ENCODE results near the gene TPST2. TPM values are rescaled to one million over a fixed set of nuclear protein-coding genes. Genes with fewer than 3 reads are reported as not detected.
A peak's percentile ranks its signal among the peaks of the same experiment; 100 is the strongest.

TPST2 gene
- total RNA-seq, 1 donor from 2014 or later = 63.1 TPM

DNA sequence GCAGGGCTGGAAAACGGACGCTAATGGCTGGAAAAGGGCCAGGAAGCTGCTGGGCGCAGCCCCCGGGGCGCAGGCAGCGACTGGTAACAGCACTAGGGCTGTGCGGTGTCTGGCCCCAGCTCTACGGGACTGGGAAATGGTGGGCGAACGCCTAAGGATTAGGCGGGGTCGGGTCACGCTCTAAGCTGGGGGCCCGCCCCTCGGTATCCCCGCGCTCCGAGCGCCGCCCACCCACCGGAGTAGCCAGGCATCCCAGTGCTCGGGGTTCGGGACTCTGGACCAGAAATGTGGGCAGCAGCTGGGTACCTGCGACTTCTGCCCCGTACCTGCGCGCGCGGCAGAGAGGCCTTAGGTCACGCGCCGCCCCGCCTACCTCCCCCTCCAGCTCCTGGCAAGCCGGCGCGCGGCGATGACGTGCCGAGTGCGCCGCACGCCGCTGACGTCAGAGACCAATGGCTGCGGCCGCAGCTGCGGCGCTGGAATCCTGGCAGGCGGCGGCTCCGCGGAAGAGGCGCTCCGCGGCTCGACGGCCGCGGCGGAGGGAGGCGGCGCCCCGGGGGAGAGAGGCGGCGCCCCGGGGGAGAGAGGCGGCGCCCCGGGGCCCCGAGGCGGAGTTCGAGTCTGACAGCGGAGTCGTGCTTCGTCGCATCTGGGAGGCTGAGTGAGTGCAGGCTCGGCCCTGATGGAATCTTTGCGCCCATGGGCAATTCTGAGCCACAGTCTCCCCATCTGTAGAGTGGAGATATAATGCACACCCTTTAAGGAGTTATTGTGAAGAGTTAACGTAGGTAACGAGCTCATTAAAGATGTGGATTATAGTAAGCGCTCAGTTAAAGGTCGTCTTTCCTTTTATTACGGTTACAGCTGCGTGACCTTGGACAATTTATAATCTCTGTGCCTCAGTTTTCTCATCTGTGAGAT is 106.2 kb downstream of the TPST2 start, which contains the start of the genes HPS4 and SRRD:
Gene HPS4, minus strand, starts transcription at position 345 of the 921 bp plus-strand sequence. CDS start 2,021 bp downstream, outside the sequence.
Gene SRRD, plus strand, starts transcription at position 439 of the 921 bp plus-strand sequence. Its CDS starts 14 bp downstream, at position 453.
- H3K27ac ChIP-seq = peak within 1 kb of the TSS; percentile 99
- H3K36me3 ChIP-seq = peaks cover 24% of the 10 kb centered on the region
- DNase-seq = peak; percentile 94
- TF ChIP-seq, protein P1, sequence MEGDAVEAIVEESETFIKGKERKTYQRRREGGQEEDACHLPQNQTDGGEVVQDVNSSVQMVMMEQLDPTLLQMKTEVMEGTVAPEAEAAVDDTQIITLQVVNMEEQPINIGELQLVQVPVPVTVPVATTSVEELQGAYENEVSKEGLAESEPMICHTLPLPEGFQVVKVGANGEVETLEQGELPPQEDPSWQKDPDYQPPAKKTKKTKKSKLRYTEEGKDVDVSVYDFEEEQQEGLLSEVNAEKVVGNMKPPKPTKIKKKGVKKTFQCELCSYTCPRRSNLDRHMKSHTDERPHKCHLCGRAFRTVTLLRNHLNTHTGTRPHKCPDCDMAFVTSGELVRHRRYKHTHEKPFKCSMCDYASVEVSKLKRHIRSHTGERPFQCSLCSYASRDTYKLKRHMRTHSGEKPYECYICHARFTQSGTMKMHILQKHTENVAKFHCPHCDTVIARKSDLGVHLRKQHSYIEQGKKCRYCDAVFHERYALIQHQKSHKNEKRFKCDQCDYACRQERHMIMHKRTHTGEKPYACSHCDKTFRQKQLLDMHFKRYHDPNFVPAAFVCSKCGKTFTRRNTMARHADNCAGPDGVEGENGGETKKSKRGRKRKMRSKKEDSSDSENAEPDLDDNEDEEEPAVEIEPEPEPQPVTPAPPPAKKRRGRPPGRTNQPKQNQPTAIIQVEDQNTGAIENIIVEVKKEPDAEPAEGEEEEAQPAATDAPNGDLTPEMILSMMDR (IDR thresholded peaks at IDR 0.05) = no peak
- ATAC-seq = peak; percentile 97
- H3K9me3 ChIP-seq = no peaks in the 10 kb centered on the region
- H3K4me1 ChIP-seq = peaks cover 67% of the 10 kb centered on the region
- peak within 1 kb of the TSS; percentile 100 for H3K4me3 ChIP-seq
- intact Hi-C loops (cut with DNase I) = no loop called here
- H3K27me3 ChIP-seq (ENCODE audit: low read depth) = no peaks in the 10 kb centered on the region

DNA sequence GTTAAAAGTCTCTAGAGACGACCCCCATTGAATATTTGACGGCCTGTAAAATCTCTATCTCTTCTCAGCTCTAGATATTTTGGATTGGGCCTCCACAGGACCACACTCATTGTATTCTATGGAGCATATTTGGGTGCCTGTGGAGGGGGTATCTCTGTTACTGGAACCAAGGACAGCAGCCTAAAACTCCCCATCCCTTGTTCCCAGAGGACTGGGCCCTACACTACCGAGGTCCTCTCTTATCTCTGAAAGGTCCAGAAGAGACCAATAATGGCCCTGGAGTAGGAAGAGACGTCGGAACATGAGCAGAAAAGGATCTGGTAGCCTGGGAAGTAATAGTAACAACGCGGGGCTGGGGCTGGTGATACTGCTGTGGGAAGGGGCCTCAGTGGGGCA is 106.9 kb downstream of the TPST2 start:
- no peak for DNase-seq
- intact Hi-C loops (cut with DNase I) = no loop called here
- Histone ChIP-seq H3K27me3 (ENCODE audit: low read depth) (no peaks in the 10 kb centered on the region), H3K36me3 (peaks cover 18% of the 10 kb centered on the region), H3K9me3 (no peaks in the 10 kb centered on the region), H3K27ac (peak overlapping the region; percentile 99), H3K4me1 (peaks cover 68% of the 10 kb centered on the region), H3K4me3 (peak overlapping the region; percentile 100)
- TF ChIP-seq, protein P1 (IDR thresholded peaks at IDR 0.05) = no peak
- peak in 1 of 2 donors; percentile 19 for ATAC-seq

DNA sequence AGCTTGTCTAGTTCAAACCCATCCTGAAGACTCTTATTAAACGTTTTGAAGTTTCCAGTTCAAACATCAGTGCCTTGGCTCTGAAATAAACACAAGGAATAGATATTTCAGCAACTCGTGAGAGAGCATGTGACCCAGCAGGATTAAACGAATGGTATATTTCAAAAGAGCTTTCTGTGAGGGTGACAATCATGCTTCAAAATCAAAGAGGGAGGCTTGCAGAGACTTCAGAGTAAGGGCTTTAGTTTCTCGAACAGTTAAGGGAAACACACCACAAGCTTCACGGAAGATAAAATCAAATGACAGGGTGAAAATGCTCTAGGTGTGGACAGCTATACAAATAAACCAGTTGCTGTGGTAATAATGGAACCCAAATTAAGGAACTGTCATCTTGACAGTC is 107.8 kb downstream of the TPST2 start:
- peaks cover 18% of the 10 kb centered on the region for H3K36me3 ChIP-seq
- H3K27ac ChIP-seq = peak overlapping the region; percentile 22
- no peak for ATAC-seq
- H3K4me1 ChIP-seq = peaks cover 68% of the 10 kb centered on the region
- peak overlapping the region; percentile 100 for H3K4me3 ChIP-seq
- DNase-seq = no peak
- no peaks in the 10 kb centered on the region for H3K27me3 ChIP-seq (ENCODE audit: low read depth)
- intact Hi-C loops (cut with DNase I) = no loop called here
- no peaks in the 10 kb centered on the region for H3K9me3 ChIP-seq
- TF ChIP-seq, protein P1 (IDR thresholded peaks at IDR 0.05) = no peak

DNA sequence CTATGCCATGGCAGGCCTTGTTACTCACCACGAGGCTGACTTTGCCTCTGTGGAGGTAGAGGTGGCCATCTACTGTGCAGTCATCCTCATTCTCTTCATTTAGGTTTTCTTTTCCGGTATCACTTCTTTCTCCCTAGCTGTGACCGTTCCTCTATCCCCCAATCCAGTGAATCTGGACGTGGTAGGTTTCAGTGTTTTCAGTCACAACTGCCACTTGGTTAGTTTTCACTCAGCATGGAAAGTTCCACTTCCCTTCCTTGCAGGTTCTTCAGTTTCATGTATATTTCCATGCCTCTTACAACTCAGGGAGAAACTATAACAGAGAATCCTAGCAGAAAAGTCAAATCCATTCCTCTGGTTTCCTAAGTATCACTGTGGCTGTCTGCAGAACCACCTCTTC is 108.2 kb downstream of the TPST2 start:
- intact Hi-C loops (cut with DNase I) = no loop called here

DNA sequence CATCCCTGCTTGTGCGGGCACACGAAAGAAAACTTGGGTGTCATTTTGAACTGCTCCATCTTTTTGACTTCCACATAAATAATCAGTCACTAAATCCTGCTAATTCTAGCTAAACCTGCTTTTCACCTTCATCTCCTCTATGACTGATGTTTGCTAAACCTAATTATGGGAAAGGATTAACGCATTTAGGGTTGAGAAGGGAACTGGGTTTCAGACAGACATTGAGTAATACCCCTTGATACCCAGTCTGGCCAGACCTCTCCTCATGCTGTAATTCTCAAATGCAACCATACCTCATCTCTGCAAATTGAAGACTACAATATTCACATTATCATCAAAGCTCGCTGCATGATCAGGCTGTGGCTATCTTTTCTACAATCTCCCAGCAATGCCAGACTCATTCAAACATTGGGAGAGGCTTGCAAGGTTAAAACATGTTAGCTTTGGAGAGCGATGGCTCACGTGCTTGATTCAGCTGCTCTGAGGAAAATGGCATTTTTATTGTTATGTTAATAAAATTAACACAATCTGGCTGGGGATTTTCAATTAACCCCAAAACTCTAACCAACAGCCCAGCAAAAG is 108.7 kb downstream of the TPST2 start:
- ATAC-seq (no peak), DNase-seq (no peak)
- peaks cover 22% of the 10 kb centered on the region for H3K36me3 ChIP-seq
- TF ChIP-seq, protein P1 (IDR thresholded peaks at IDR 0.05) = no peak
- H3K9me3 ChIP-seq = no peaks in the 10 kb centered on the region
- intact Hi-C loops (cut with DNase I) = no loop called here
- peaks cover 67% of the 10 kb centered on the region for H3K4me1 ChIP-seq
- H3K4me3 ChIP-seq = no peak overlapping the region
- no peaks in the 10 kb centered on the region for H3K27me3 ChIP-seq (ENCODE audit: low read depth)
- no peak overlapping the region for H3K27ac ChIP-seq

More for the DNA sequence above, 108.2 kb downstream of the TPST2 start:
- H3K4me1 ChIP-seq = peaks cover 68% of the 10 kb centered on the region
- H3K36me3 ChIP-seq = peaks cover 20% of the 10 kb centered on the region
- no peak overlapping the region for H3K4me3 ChIP-seq
- no peaks in the 10 kb centered on the region for H3K27me3 ChIP-seq (ENCODE audit: low read depth)
- H3K9me3 ChIP-seq = no peaks in the 10 kb centered on the region
- DNase-seq = no peak
- H3K27ac ChIP-seq = peak overlapping the region; percentile 22
- TF ChIP-seq, protein P1 (IDR thresholded peaks at IDR 0.05) = no peak
- no peak for ATAC-seq

Data from lower lobe of right lung (tissue), 2 donors.